ENCODE results near the gene CDON.

DNA sequence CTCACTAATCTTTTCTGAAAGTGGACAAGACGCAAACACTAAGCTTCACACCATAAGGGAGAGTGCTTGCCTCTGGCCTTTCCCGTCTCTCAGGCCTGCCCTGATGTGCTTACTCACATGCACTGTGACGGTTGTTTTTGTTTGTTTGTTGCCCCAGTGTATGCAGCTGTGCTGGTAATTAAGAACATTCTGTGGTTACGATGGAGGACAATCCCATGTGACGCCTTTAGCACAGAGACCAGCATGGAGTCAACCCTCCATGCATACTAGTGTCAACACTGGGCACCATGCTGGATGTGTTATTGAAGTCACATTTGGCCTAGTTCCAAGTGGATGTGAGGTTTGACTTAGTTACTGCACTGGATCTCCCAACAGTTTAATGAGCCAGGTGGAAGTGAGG, 27.8 kb upstream of the CDON start:
- TF ChIP-seq, protein P1, sequence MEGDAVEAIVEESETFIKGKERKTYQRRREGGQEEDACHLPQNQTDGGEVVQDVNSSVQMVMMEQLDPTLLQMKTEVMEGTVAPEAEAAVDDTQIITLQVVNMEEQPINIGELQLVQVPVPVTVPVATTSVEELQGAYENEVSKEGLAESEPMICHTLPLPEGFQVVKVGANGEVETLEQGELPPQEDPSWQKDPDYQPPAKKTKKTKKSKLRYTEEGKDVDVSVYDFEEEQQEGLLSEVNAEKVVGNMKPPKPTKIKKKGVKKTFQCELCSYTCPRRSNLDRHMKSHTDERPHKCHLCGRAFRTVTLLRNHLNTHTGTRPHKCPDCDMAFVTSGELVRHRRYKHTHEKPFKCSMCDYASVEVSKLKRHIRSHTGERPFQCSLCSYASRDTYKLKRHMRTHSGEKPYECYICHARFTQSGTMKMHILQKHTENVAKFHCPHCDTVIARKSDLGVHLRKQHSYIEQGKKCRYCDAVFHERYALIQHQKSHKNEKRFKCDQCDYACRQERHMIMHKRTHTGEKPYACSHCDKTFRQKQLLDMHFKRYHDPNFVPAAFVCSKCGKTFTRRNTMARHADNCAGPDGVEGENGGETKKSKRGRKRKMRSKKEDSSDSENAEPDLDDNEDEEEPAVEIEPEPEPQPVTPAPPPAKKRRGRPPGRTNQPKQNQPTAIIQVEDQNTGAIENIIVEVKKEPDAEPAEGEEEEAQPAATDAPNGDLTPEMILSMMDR (IDR thresholded peaks at IDR 0.05), result no peak
- no peak for TF ChIP-seq EP300 (IDR thresholded peaks at IDR 0.05)
